Left ventricle myocardium inferior (tissue), 1 donor: Measurements from ENCODE around the gene KCNQ1. TPM values are rescaled to one million over a fixed set of nuclear protein-coding genes. Genes with fewer than 3 reads are reported as not detected.

Source experiments
- DNase-seq: peaks from one replicate; pipeline ENCODE4 v3.0.0-alpha.2; 2020
- H3K27ac ChIP-seq: fragments of 200-600 bp; replicated peaks from 2 replicates; pipeline ENCODE4 v1.8.0; 2021
- H3K27me3 ChIP-seq: fragments of 200-600 bp; 2 replicates; pipeline ENCODE4 v1.8.0; 2021; ENCODE audit warnings: low read depth
- H3K36me3 ChIP-seq: fragments of 200-600 bp; 2 replicates; pipeline ENCODE4 v1.8.0; 2021
- H3K4me1 ChIP-seq: fragments of 200-600 bp; 2 replicates; pipeline ENCODE4 v1.8.0; 2021
- H3K4me3 ChIP-seq: fragments of 200-600 bp; 2 replicates; pipeline ENCODE4 v1.8.0; 2021; ENCODE audit warnings: mild to moderate bottlenecking, moderate library complexity
- H3K9me3 ChIP-seq: fragments of 200-600 bp; replicated peaks from 2 replicates; pipeline ENCODE4 v1.8.0; 2021
- intact Hi-C: fragments of 100-400 bp; cut with micrococcal nuclease; formaldehyde crosslinking; loops from one replicate; pipeline ENCODE4 v1.11.0; 2022
- long read RNA-seq: library from polyadenylated mRNA; unstranded; transcript quantifications from one replicate; pipeline ENCODE4 v2.0.0, GENCODE V29; 2021
- total RNA-seq: library from RNA; stranded (reverse); fragmentation: NEBNext Ultra II Directional; extraction: Animal tissue kit (Norgen Biotek cat#: 25700); gene quantifications from one replicate; pipeline ENCODE4 v1.2.1, GENCODE V29; 2021
- TF ChIP-seq, protein P1 (sequence below): fragments of 200-600 bp; IDR thresholded peaks from 2 replicates; pipeline ENCODE4 v1.8.0; 2021; ENCODE audit warnings: antibody characterized with exemption, mild to moderate bottlenecking, borderline replicate concordance
- donor health status: DM: no; HTN: yes; CAD: no; lungs with severe emphysema.

Gene KCNQ1, protein sequence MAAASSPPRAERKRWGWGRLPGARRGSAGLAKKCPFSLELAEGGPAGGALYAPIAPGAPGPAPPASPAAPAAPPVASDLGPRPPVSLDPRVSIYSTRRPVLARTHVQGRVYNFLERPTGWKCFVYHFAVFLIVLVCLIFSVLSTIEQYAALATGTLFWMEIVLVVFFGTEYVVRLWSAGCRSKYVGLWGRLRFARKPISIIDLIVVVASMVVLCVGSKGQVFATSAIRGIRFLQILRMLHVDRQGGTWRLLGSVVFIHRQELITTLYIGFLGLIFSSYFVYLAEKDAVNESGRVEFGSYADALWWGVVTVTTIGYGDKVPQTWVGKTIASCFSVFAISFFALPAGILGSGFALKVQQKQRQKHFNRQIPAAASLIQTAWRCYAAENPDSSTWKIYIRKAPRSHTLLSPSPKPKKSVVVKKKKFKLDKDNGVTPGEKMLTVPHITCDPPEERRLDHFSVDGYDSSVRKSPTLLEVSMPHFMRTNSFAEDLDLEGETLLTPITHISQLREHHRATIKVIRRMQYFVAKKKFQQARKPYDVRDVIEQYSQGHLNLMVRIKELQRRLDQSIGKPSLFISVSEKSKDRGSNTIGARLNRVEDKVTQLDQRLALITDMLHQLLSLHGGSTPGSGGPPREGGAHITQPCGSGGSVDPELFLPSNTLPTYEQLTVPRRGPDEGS
- total RNA-seq, result 41.8 TPM
- long read RNA-seq, transcript KCNQ1-202 (16 exons, 2,159 nt), result minor isoform, 42 of 179 reads
- long read RNA-seq, transcript KCNQ1-201 (16 exons, 3,246 nt), result major isoform, 70 of 179 reads
- long read RNA-seq, partial matches to known transcripts, result 29 of 179 reads
- long read RNA-seq, other reads (novel, unspliced or antisense), result 38 of 179 reads

DNA sequence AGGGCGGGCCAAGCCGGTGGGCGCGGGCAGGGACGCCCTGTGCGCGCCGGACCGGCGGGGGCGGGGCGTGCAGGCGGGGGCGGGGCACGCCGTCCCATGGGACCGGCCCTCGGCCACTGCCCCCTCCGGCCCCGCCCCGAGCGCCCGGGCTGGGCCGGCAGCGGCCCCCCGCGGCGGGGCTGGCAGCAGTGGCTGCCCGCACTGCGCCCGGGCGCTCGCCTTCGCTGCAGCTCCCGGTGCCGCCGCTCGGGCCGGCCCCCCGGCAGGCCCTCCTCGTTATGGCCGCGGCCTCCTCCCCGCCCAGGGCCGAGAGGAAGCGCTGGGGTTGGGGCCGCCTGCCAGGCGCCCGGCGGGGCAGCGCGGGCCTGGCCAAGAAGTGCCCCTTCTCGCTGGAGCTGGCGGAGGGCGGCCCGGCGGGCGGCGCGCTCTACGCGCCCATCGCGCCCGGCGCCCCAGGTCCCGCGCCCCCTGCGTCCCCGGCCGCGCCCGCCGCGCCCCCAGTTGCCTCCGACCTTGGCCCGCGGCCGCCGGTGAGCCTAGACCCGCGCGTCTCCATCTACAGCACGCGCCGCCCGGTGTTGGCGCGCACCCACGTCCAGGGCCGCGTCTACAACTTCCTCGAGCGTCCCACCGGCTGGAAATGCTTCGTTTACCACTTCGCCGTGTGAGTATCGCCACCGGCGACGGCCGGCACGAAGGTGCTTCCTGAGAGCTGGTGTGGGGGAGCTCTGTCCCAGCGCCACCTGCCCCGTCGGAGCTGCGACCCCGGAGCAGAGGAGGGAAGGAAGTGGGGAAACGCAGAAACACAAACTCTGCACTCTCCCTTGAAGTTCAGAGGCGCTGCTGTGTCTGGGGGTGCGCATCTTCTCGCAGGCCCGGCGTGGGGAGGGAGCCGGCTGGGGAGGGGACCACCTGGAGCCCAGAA, at the start of gene KCNQ1:
TSS of gene KCNQ1 (plus strand) at position 188 of the 925 bp plus-strand sequence. CDS start at position 279, 91 bp downstream.
- intact Hi-C loops, result no loop called here
- Histone ChIP-seq H3K27ac (peak within 1 kb of the TSS; percentile 55), H3K36me3 (no peaks in the 10 kb centered on the region), H3K4me1 (peaks cover 53% of the 10 kb centered on the region), H3K27me3 (peaks cover 32% of the 10 kb centered on the region), H3K9me3 (peaks cover under 1% of the 10 kb centered on the region), H3K4me3 (peak within 1 kb of the TSS; percentile 66)
- TF ChIP-seq, protein P1, sequence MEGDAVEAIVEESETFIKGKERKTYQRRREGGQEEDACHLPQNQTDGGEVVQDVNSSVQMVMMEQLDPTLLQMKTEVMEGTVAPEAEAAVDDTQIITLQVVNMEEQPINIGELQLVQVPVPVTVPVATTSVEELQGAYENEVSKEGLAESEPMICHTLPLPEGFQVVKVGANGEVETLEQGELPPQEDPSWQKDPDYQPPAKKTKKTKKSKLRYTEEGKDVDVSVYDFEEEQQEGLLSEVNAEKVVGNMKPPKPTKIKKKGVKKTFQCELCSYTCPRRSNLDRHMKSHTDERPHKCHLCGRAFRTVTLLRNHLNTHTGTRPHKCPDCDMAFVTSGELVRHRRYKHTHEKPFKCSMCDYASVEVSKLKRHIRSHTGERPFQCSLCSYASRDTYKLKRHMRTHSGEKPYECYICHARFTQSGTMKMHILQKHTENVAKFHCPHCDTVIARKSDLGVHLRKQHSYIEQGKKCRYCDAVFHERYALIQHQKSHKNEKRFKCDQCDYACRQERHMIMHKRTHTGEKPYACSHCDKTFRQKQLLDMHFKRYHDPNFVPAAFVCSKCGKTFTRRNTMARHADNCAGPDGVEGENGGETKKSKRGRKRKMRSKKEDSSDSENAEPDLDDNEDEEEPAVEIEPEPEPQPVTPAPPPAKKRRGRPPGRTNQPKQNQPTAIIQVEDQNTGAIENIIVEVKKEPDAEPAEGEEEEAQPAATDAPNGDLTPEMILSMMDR, result no peak
- DNase-seq, result peak; percentile 58

DNA sequence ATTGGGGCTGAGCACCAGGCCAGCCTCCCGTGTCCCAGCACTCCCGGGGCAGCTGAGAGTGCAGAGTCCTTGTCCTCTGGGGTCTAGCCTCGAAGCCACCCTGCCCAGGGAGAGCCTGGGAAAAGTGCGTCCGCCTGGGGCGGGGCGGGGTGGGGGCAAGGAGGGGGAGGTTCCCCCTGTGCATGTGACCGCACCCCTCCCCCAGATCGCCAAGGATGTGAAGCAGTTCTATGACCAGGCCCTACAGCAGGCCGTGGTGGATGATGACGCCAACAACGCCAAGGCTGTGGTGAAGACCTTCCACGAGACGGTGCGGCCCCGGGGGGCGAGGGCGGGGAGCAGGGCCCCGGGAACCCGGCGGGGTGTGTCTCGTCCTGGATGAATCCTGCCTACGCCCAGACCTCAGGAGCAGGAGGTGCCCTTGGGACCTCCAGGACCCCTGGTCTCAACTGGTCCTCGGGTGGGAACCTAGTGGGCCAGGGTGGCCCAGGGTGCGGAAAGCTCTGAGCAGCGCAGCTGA, 49.5 kb upstream of the KCNQ1 start:
- H3K27me3 ChIP-seq, result no peaks in the 10 kb centered on the region
- no peak overlapping the region for H3K27ac ChIP-seq
- TF ChIP-seq, protein P1, result no peak
- H3K9me3 ChIP-seq, result no peaks in the 10 kb centered on the region
- no peak overlapping the region for H3K4me3 ChIP-seq
- intact Hi-C loops, result no loop called here
- DNase-seq, result no peak
- peaks cover 81% of the 10 kb centered on the region for H3K36me3 ChIP-seq
- H3K4me1 ChIP-seq, result peaks cover 64% of the 10 kb centered on the region

DNA sequence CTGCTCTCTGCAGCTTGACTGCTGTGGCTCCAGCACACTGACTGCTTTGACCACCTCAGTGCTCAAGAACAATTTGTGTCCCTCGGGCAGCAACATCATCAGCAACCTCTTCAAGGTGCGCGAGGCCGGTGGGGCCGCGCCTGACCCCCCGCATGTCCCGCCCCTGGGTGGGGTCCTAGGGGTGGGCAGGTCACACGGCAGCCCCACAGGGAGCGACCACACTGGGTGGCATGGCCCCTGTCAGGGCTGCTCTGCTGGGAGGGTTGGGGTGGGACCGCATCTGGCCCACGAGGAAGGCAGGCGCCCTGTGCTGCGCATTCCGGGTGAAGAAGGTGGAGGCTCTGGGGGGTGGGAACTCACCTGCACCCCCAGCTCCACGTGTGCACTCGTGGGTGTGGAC, 49.0 kb upstream of the KCNQ1 start:
- peaks cover 77% of the 10 kb centered on the region for H3K36me3 ChIP-seq
- no peak overlapping the region for H3K4me3 ChIP-seq
- peaks cover 61% of the 10 kb centered on the region for H3K4me1 ChIP-seq
- H3K9me3 ChIP-seq, result no peaks in the 10 kb centered on the region
- no peak for DNase-seq
- no peaks in the 10 kb centered on the region for H3K27me3 ChIP-seq
- H3K27ac ChIP-seq, result no peak overlapping the region
- TF ChIP-seq, protein P1, result no peak
- intact Hi-C loops, result no loop called here

DNA sequence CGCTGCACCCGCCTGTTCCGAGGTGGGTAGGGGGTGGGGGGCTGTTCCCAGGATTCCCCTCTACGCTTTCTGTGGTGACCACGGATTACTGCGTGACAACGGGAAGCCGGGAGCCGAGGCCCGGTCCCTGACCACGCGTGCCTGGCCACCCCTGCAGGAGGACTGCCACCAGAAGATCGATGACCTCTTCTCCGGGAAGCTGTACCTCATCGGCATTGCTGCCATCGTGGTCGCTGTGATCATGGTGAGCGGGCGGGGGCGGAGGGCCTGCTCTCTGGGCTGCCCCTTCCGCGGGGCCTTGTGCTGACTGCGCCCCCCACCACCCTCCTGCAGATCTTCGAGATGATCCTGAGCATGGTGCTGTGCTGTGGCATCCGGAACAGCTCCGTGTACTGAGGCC, 48.3 kb upstream of the KCNQ1 start:
- H3K4me3 ChIP-seq, result no peak overlapping the region
- H3K36me3 ChIP-seq, result peaks cover 71% of the 10 kb centered on the region
- peaks cover 61% of the 10 kb centered on the region for H3K4me1 ChIP-seq
- intact Hi-C loops, result no loop called here
- no peak for DNase-seq
- TF ChIP-seq, protein P1, result no peak
- no peaks in the 10 kb centered on the region for H3K9me3 ChIP-seq
- H3K27me3 ChIP-seq, result no peaks in the 10 kb centered on the region
- H3K27ac ChIP-seq, result no peak overlapping the region
